Stimulated activated CD4-positive, alpha-beta T cell treated with anti-CD3 and anti-CD28 coated beads, Interleukin-12 subunit alpha, Interleukin-12 subunit beta, amount 100 ng/mL, for 24 hours (primary cell): ENCODE data around the gene ADCK1.
"Not testable (repeated sequence)": the region's sequence is repeated elsewhere in the genome, so short reads cannot be mapped to it uniquely, and the experiment has no call there.

ENCODE experiments used
- DNase-seq, 2 experiments: peaks; one replicate each; pipeline ENCODE4 v3.0.0-alpha.2; 2020; ENCODE audit warnings: low read depth in 2 of 2

The ADCK1 gene

GRCh38 chr14:77864580-77864979 is 64.7 kb downstream of the ADCK1 start:
- DNase-seq, result no peak

- DNase-seq, result no peak
These were observed 65.5 kb downstream of the ADCK1 start for GRCh38 chr14:77865455-77865854.

- no peak for DNase-seq
These were observed 67.0 kb downstream of the ADCK1 start for GRCh38 chr14:77866932-77867331.

DNA sequence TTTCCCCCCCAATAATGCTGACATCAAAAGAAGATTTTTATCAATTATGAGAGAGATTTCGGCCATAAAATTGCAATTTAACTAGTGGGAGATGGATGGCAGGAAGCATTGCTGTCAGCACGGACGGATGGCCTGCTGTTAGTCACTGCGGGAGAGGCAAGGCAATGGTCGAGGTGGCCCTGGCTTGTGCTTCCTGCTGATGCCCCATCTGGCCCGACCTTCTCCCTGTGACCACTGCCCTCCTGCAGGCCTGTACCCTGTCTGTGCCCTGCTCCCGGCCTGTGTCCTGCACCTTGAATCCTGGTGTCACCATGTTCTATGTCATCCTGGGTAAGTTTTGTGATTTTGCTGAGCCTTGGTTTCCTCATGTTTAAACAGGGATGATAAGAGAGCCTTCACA is 67.6 kb downstream of the ADCK1 start:
- DNase-seq, result no peak

DNA sequence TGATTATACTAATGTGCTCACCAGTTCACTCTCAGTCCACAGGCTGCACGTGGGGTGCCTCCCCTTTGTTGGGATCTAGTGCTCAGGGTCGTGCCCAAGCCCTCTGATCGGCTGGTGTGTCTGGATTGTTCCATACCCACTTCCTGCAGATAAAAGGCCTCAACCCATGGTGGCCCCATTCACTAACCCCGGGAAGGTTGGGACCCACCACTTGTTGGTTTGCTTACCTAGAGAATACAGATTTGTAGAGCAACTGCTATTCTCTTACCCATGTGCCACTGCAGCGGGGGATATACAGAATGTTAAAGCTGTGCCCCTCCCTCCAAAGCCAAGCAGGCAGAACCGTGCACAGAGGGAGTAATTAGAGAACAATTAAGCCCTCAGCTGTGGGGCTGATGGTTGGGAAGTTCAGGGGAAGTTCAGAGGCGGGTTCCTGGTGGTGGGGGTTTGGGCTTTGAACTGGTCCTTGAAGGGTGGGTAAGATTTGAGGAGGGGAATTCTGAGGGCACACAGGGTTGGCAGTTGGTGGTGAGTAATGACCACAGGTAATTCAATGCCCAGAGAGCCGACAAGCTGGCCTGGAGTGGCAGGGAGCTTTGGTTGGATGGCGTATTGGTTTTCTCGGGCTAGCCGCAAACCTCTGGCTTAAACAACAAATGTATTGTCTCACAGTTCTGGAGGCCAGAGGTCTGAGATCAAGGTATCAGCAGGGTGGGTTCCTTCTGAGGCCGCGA is 68.8 kb downstream of the ADCK1 start:
- no peak for DNase-seq

DNA sequence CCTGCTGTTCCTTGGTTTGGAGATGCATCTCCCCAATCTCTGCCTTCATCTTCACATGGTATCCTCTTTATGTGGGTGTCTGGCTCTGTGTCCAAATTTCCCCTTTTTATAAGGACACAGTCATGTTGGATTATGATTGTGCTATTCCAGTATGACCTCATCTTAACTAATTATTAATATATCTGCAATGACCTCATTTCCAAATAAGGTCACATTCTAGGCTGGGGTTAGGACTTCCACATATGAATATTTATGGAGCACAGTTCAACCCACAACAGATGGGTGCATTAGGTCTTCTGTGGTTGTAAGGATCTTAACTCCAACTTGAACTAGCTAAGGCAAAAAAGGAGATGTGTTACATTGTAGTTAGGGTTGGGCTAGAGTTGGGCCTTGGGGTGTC is 69.4 kb downstream of the ADCK1 start:
- DNase-seq, result no peak

GRCh38 chr14:77870646-77871045 is 70.7 kb downstream of the ADCK1 start:
- no peak for DNase-seq

DNA sequence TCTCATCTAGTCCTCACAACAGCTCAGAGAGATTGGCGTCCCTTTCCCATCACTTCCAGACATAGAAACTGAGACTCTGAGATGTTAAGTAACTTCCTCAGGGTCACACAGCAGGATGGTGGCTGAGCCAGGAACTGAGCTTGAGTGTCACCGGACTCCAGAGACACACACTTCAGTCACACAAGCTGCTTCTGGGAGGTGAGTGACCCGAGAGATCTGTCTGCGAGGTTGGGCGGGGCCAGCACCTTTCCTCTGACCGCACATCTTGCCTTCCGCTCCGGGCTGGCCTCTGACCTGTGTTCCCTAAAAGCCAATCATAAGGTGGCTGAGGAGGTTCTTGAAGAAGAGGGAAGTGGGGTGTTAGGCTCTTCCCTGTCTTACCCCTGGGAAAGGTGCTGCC is 72.2 kb downstream of the ADCK1 start:
- DNase-seq, result no peak

DNA sequence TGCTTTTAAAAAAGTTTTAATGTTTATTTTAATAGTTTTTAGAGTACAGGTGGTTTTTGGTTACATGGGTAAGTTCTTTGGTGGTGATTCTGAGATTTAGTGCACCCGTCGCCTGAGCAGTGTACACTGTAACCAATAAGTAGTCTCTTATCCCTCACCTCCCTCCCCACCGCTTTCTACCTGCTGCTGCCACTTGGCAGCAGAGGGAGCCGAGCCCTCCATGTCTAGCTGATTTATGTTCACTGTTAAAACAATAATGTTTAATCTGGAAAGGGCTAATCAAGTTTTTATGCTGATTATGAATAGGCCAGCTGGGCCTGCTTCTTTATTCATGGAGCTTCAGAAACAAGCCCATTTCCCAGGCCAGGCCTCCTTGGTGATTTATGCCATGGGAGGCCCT is 73.1 kb downstream of the ADCK1 start:
- DNase-seq, result no peak

GRCh38 chr14:77878783-77879182 is 78.9 kb downstream of the ADCK1 start:
- no peak for DNase-seq

- DNase-seq, result no peak
These were observed 80.1 kb downstream of the ADCK1 start for GRCh38 chr14:77880056-77880455.

DNA sequence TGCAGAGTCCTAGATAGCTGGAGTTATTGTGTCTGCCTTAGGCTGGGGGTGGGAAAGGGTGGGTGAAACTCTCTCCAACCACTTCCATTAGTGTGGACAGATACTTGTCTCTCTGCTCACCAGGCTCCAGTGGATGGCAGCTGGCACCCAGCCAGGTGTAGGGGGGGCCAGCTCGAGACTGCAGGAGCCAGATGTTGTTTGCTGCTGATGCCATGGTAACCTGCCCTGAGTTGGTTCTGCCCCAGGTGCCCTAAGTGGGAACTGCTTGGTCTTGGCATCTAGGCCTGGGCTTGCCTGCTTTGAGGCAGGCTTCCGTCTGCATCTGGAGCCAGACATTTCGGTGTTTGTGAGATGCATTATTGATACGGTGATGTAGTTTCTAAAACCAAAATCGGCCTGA is 82.2 kb downstream of the ADCK1 start:
- DNase-seq, result no peak

- DNase-seq, result no peak
These were observed 82.7 kb downstream of the ADCK1 start for GRCh38 chr14:77882636-77883035.

DNA sequence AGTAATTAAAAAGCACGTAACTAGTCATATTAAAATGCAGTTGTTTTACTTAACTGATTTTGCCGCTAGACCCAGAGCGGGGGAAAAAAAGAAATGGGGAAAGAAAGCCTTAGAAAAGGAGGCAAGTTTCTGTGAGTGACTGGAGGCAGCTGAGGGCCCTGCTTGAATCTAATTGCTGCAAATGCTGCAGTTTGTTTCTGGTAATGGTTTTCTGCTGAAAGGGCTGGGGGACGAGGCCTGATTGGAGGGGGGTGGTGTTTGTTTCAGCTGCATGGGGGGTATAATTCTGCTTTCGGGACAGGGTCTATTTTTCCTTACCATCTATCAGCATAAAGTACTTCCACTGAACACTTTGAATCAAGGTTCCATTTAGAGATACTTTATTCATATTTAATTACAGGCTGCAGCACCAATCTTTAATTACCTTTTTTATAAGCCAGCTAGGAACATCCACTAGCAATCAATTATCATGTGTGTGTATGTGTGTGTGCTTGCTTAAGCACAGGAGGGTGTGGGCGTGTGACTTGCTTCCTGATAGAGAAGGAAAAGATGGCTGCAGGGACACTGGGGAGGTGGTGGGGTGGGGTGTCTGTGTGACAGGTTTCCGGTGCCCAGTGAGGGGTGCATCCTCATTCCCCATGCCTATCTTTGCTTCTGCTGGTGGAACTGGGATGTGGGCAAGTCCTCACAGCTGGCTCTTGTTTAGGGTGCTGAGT is 83.4 kb downstream of the ADCK1 start:
- DNase-seq, result no peak

DNA sequence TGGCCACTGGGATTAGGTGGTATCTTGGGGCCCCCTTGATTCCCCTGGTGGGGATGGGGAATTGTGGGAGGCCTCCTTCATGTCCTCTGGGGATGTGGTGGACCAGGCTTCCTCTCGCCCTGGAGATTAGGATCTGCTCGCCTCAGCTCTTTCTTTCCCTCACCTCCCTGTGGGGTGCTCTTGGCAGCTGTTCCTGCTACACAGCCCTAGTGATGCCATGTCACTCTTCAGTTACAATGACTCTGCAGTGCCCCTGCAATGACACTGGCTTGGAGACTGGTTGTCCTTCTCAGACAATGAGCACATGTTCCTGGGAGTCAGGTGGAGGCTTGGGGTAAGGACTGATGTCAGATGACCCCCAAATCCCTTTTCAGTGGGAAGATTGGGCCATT is 83.9 kb downstream of the ADCK1 start:
- no peak for DNase-seq

GRCh38 chr14:77885367-77885766 is 85.5 kb downstream of the ADCK1 start:
- no peak for DNase-seq

- DNase-seq, result no peak
These were observed 86.1 kb downstream of the ADCK1 start for GRCh38 chr14:77886010-77886409.

DNA sequence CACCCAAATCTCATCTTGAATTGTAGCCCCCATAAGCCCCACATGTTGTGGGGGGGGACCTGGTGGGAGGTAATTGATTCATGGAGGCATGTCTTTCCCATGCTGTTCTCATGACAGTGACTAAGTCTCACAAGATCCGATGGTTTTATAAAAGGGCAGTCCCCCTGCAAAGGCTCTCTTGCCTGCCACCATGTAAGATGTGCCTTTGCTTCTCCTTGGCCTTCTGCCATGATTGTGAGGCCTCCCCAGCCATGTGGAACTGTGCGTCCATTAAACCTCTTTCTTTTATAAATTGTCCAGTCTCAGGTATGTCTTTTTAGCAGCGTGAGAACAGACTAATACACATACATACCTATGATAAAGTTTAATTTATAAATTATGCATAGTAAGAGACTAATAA is 89.0 kb downstream of the ADCK1 start:
- not testable (repeated sequence) for DNase-seq

- no peak for DNase-seq
These were observed 90.1 kb downstream of the ADCK1 start for GRCh38 chr14:77889971-77890442.

GRCh38 chr14:77890873-77891272 is 91.0 kb downstream of the ADCK1 start:
- no peak for DNase-seq

- DNase-seq, result no peak
These were observed 92.5 kb downstream of the ADCK1 start for GRCh38 chr14:77892381-77892871.

DNA sequence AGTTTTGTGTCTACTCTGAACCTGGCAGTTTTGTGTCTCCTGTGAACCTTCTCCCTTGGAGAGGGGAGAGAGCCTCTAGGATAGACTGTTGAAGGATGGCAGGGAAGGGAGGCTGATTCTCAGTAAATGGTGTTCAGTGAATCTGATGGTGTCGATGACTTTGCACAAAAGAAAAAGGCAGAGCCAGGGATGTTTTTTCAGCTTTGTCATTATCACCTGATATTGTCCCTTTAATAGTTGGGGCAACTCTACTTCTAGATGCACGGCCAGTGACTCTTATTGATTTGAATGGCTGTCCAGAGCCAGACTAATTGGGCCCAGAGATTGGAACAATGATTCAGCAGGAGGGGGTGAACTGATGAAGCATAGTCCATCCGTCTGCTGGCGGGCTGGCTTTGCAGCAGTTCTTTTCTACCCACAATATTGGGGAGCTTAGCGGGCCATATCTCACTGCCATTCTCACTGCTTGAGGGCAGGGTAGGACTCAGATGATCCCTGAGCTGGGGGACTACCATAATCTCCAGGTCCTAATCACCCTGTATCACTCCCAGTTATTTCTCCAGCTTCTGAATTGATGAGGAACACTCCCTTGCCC is 93.1 kb downstream of the ADCK1 start:
- no peak for DNase-seq

GRCh38 chr14:77897374-77897773 is 97.5 kb downstream of the ADCK1 start:
- DNase-seq, result no peak
